ENCODE results near the gene OSBPL6. TPM values are rescaled to one million over a fixed set of nuclear protein-coding genes. Genes with fewer than 3 reads are reported as not detected.
A peak's percentile ranks its signal among the peaks of the same experiment; 100 is the strongest.
"Not testable (repeated sequence)": the region's sequence is repeated elsewhere in the genome, so short reads cannot be mapped to it uniquely, and the experiment has no call there.

The OSBPL6 gene
- total RNA-seq, 2 experiments from 2014 or later: 2.5 to 3.3 TPM

- no peaks in the 10 kb centered on the region for H3K27me3 Mint-ChIP-seq
- intact Hi-C loops (cut with DNase I, micrococcal nuclease): loop anchor here (1.0 to 10.0 kb wide), 11 partner anchors 16 to 799 kb away; partner anchors contain the start of genes RBM45 (in 2 of the 2), FKBP7 (in 1 of the 2) and OSBPL6 (in 1 of the 2)
- H3K36me3 Mint-ChIP-seq (ENCODE audit: low read depth): no peaks in the 10 kb centered on the region
- ChIA-PET CTCF (interaction anchor here (0.6 to 5.9 kb wide), 27 partner anchors 9 to 303 kb away, joined by 3 to 91 read pairs (median 6); partner anchors contain the start of genes PJVK, PRKRA and RBM45), POLR2A (interaction anchor here (0.6 to 1.6 kb wide), 3 partner anchors 37 to 641 kb away, joined by 3 to 4 read pairs (median 4); partner anchors contain the start of genes PJVK, PLEKHA3 and PRKRA)
- ATAC-seq (peak; percentile 82), DNase-seq (peak; percentile 88)
- no peaks in the 10 kb centered on the region for H3K9me3 Mint-ChIP-seq (ENCODE audit: low read depth)
- H3K27ac Mint-ChIP-seq: peak overlapping the region; percentile 71
- H3K4me3 Mint-ChIP-seq: peak overlapping the region; percentile 67
- peaks cover 11% of the 10 kb centered on the region for H3K4me1 Mint-ChIP-seq
Observed at GRCh38 chr2:178413472-178414265, 219.4 kb downstream of the OSBPL6 start.

GRCh38 chr2:178414266-178415247 lies 220.2 kb downstream of the OSBPL6 start:
- DNase-seq (peak; percentile 90), ATAC-seq (peak; percentile 83)
- no peaks in the 10 kb centered on the region for H3K9me3 Mint-ChIP-seq (ENCODE audit: low read depth)
- H3K4me3 Mint-ChIP-seq: peak overlapping the region; percentile 67
- H3K36me3 Mint-ChIP-seq (ENCODE audit: low read depth): no peaks in the 10 kb centered on the region
- CTCF ChIA-PET: interaction anchor here (0.6 to 5.9 kb wide), 31 partner anchors 9 to 1661 kb away, joined by 3 to 91 read pairs (median 5); partner anchors contain the start of genes PJVK, PRKRA and RBM45
- no peaks in the 10 kb centered on the region for H3K27me3 Mint-ChIP-seq
- POLR2A ChIA-PET: interaction anchor here (0.6 to 1.6 kb wide), 3 partner anchors 36 to 642 kb away, joined by 3 to 4 read pairs (median 4); partner anchors contain the start of genes PJVK, PLEKHA3 and PRKRA
- intact Hi-C loops (cut with DNase I, micrococcal nuclease): loop anchor here (1.0 to 10.0 kb wide), 10 partner anchors 17 to 800 kb away; partner anchors contain the start of genes RBM45 (in 2 of the 2) and OSBPL6 (in 1 of the 2)
- peak overlapping the region; percentile 71 for H3K27ac Mint-ChIP-seq
- H3K4me1 Mint-ChIP-seq: peaks cover 11% of the 10 kb centered on the region

GRCh38 chr2:178415979-178416378 lies 221.7 kb downstream of the OSBPL6 start:
- no peak overlapping the region for H3K4me3 Mint-ChIP-seq
- no peak for ATAC-seq
- no peaks in the 10 kb centered on the region for H3K36me3 Mint-ChIP-seq (ENCODE audit: low read depth)
- POLR2A ChIA-PET: no interaction called here
- peaks cover 11% of the 10 kb centered on the region for H3K4me1 Mint-ChIP-seq
- no peak overlapping the region for H3K27ac Mint-ChIP-seq
- DNase-seq: no peak
- H3K9me3 Mint-ChIP-seq (ENCODE audit: low read depth): no peaks in the 10 kb centered on the region
- no peaks in the 10 kb centered on the region for H3K27me3 Mint-ChIP-seq
- intact Hi-C loops (cut with DNase I, micrococcal nuclease): loop anchor here in 1 of 2 experiments (2.0 to 10.0 kb wide), 3 partner anchors 109 to 801 kb away; a partner anchor contains a TSS
- CTCF ChIA-PET: interaction anchor here (0.6 to 5.9 kb wide), 4 partner anchors 11 to 303 kb away, joined by 3 to 91 read pairs (median 26); partner anchors contain the start of gene RBM45

- no peaks in the 10 kb centered on the region for H3K9me3 Mint-ChIP-seq (ENCODE audit: low read depth)
- intact Hi-C loops (cut with DNase I, micrococcal nuclease): loop anchor here in 1 of 2 experiments (2.0 to 10.0 kb wide), 2 partner anchors 435 to 803 kb away; a partner anchor contains a TSS
- ATAC-seq (no peak), DNase-seq (no peak)
- no peaks in the 10 kb centered on the region for H3K27me3 Mint-ChIP-seq
- no peak overlapping the region for H3K4me3 Mint-ChIP-seq
- peaks cover 3% of the 10 kb centered on the region for H3K36me3 Mint-ChIP-seq (ENCODE audit: low read depth)
- ChIA-PET CTCF (interaction anchor here (1.0 to 3.5 kb wide), 8 partner anchors 10 to 434 kb away, joined by 3 to 68 read pairs (median 5); partner anchors contain the start of gene RBM45), POLR2A (no interaction called here)
- H3K27ac Mint-ChIP-seq: no peak overlapping the region
- H3K4me1 Mint-ChIP-seq: peaks cover 10% of the 10 kb centered on the region
Observed at GRCh38 chr2:178417916-178418315, 223.6 kb downstream of the OSBPL6 start.

GRCh38 chr2:178418426-178418825 lies 224.1 kb downstream of the OSBPL6 start:
- no peaks in the 10 kb centered on the region for H3K27me3 Mint-ChIP-seq
- intact Hi-C loops (cut with DNase I, micrococcal nuclease): loop anchor here in 1 of 2 experiments (2.0 to 10.0 kb wide), 2 partner anchors 436 to 804 kb away; a partner anchor contains a TSS
- H3K4me1 Mint-ChIP-seq: peaks cover 7% of the 10 kb centered on the region
- H3K36me3 Mint-ChIP-seq (ENCODE audit: low read depth): peaks cover 3% of the 10 kb centered on the region
- ChIA-PET POLR2A (no interaction called here), CTCF (interaction anchor here (0.9 to 3.5 kb wide), 15 partner anchors 10 to 434 kb away, joined by 3 to 68 read pairs (median 5); partner anchors contain the start of gene RBM45)
- no peak overlapping the region for H3K27ac Mint-ChIP-seq
- ATAC-seq (no peak), DNase-seq (no peak)
- no peak overlapping the region for H3K4me3 Mint-ChIP-seq
- H3K9me3 Mint-ChIP-seq (ENCODE audit: low read depth): no peaks in the 10 kb centered on the region

- intact Hi-C loops (cut with DNase I, micrococcal nuclease): loop anchor here (1.0 to 10.0 kb wide), 4 partner anchors 22 to 804 kb away; partner anchors contain the start of gene RBM45 (in 1 of the 2)
- H3K36me3 Mint-ChIP-seq (ENCODE audit: low read depth): peaks cover 7% of the 10 kb centered on the region
- H3K4me3 Mint-ChIP-seq: no peak overlapping the region
- H3K27ac Mint-ChIP-seq: no peak overlapping the region
- peaks cover 7% of the 10 kb centered on the region for H3K4me1 Mint-ChIP-seq
- no peaks in the 10 kb centered on the region for H3K9me3 Mint-ChIP-seq (ENCODE audit: low read depth)
- no peaks in the 10 kb centered on the region for H3K27me3 Mint-ChIP-seq
- no peak for ATAC-seq
- peak; percentile 41 for DNase-seq
- ChIA-PET POLR2A (no interaction called here), CTCF (interaction anchor here (0.6 to 3.5 kb wide), 27 partner anchors 10 to 1677 kb away, joined by 3 to 68 read pairs (median 5); partner anchors contain the start of genes PRKRA and RBM45)
Observed at GRCh38 chr2:178419123-178419522, 224.8 kb downstream of the OSBPL6 start.

- ChIA-PET POLR2A (no interaction called here), CTCF (interaction anchor here (1.2 to 3.5 kb wide), 10 partner anchors 8 to 308 kb away, joined by 3 to 68 read pairs (median 8); partner anchors contain the start of genes PRKRA and RBM45)
- peaks cover 15% of the 10 kb centered on the region for H3K36me3 Mint-ChIP-seq (ENCODE audit: low read depth)
- H3K9me3 Mint-ChIP-seq (ENCODE audit: low read depth): peaks cover 9% of the 10 kb centered on the region
- intact Hi-C loops (cut with DNase I, micrococcal nuclease): no loop called here
- peaks cover 2% of the 10 kb centered on the region for H3K4me1 Mint-ChIP-seq
- H3K4me3 Mint-ChIP-seq: no peak overlapping the region
- no peak overlapping the region for H3K27ac Mint-ChIP-seq
- DNase-seq (no peak), ATAC-seq (no peak)
- no peaks in the 10 kb centered on the region for H3K27me3 Mint-ChIP-seq
Observed at GRCh38 chr2:178420463-178420999, 226.2 kb downstream of the OSBPL6 start.

- Mint-ChIP-seq H3K4me1 (no peaks in the 10 kb centered on the region), H3K36me3 (ENCODE audit: low read depth) (peaks cover 30% of the 10 kb centered on the region), H3K27ac (no peak overlapping the region), H3K4me3 (no peak overlapping the region), H3K9me3 (ENCODE audit: low read depth) (peaks cover 15% of the 10 kb centered on the region), H3K27me3 (no peaks in the 10 kb centered on the region)
- DNase-seq: no peak
- ATAC-seq: peak; percentile 60
- CTCF ChIA-PET: no interaction called here
- POLR2A ChIA-PET: no interaction called here
- intact Hi-C loops (cut with DNase I, micrococcal nuclease): no loop called here
Observed at GRCh38 chr2:178422097-178422496, 227.8 kb downstream of the OSBPL6 start.

- Mint-ChIP-seq H3K9me3 (ENCODE audit: low read depth) (peaks cover 15% of the 10 kb centered on the region), H3K36me3 (ENCODE audit: low read depth) (peaks cover 44% of the 10 kb centered on the region)
- H3K4me1 Mint-ChIP-seq; ATAC-seq; DNase-seq; intact Hi-C loops (cut with DNase I, micrococcal nuclease); POLR2A ChIA-PET; H3K27ac Mint-ChIP-seq; H3K27me3 Mint-ChIP-seq; H3K4me3 Mint-ChIP-seq: not testable (repeated sequence)
- CTCF ChIA-PET: interaction anchor here (1.2 to 1.4 kb wide), 2 partner anchors 9 to 12 kb away, joined by 6 to 10 read pairs; no protein-coding TSS in a partner anchor
Observed at GRCh38 chr2:178423746-178424145, 229.4 kb downstream of the OSBPL6 start.

GRCh38 chr2:178425255-178425827 lies 231.0 kb downstream of the OSBPL6 start:
- ChIA-PET CTCF (interaction anchor here (1.3 kb wide), 1 partner anchor 11 kb away, joined by 5 read pairs; no protein-coding TSS in a partner anchor), POLR2A (no interaction called here)
- no peak for ATAC-seq
- intact Hi-C loops (cut with DNase I, micrococcal nuclease): no loop called here
- Mint-ChIP-seq H3K27me3 (no peaks in the 10 kb centered on the region), H3K9me3 (ENCODE audit: low read depth) (peaks cover 15% of the 10 kb centered on the region), H3K4me3 (no peak overlapping the region), H3K4me1 (no peaks in the 10 kb centered on the region), H3K27ac (no peak overlapping the region), H3K36me3 (ENCODE audit: low read depth) (peaks cover 55% of the 10 kb centered on the region)
- no peak for DNase-seq
